Measurements from ENCODE around the gene ANO8.
A peak's percentile ranks its signal among the peaks of the same experiment; 100 is the strongest.

ANO8 gene

DNA sequence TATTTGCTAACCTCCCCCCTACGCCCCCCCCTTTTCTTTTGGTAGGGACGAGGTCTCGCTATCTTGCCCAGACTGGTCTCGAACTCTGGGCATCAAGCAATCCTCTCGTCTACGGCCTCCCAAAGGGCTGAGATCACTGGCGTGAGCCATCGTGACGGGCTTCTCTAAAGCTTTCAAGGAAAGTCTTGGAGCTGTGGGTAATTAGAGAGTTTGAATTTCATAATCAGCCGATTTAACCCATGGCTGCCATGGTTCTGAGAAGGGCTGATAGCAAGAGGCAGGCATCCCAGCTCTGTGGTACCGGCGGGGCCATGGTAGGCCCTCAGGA lies 30.8 kb downstream of the ANO8 start:
- H3K36me3 ChIP-seq (ENCODE audit: low read length) = no peaks in the 10 kb centered on the region
- H2AFZ ChIP-seq (ENCODE audit: low read depth, low read length, severe bottlenecking) = no peak overlapping the region
- H3K27me3 ChIP-seq (ENCODE audit: low read length) = no peaks in the 10 kb centered on the region
- no peaks in the 10 kb centered on the region for H3K9me3 ChIP-seq (ENCODE audit: insufficient read depth, low read length)
- no peaks in the 10 kb centered on the region for H3K9me2 ChIP-seq (replicated peaks; ENCODE audit: insufficient read depth, low read length)
- H3K4me3 ChIP-seq (ENCODE audit: insufficient read depth, low read length, poor library complexity, severe bottlenecking) = no peak overlapping the region
- peaks cover 25% of the 10 kb centered on the region for H3F3A ChIP-seq (ENCODE audit: insufficient read depth)
- H3K4me2 ChIP-seq (ENCODE audit: low read depth, low read length, poor library complexity, severe bottlenecking) = peak overlapping the region; percentile 85
- no peak overlapping the region for H3K27ac ChIP-seq (ENCODE audit: low read depth, low read length)
- no peak overlapping the region; the same call in 1 of the 2 replicates for H3K9ac ChIP-seq (ENCODE audit: low read length)
- peaks cover 8% of the 10 kb centered on the region; the same call in 1 of the 2 replicates for H3K79me2 ChIP-seq (ENCODE audit: insufficient read depth, low read length)
- H4K20me1 ChIP-seq (ENCODE audit: low read depth, low read length) = no peaks in the 10 kb centered on the region
- TF ChIP-seq, protein P1, sequence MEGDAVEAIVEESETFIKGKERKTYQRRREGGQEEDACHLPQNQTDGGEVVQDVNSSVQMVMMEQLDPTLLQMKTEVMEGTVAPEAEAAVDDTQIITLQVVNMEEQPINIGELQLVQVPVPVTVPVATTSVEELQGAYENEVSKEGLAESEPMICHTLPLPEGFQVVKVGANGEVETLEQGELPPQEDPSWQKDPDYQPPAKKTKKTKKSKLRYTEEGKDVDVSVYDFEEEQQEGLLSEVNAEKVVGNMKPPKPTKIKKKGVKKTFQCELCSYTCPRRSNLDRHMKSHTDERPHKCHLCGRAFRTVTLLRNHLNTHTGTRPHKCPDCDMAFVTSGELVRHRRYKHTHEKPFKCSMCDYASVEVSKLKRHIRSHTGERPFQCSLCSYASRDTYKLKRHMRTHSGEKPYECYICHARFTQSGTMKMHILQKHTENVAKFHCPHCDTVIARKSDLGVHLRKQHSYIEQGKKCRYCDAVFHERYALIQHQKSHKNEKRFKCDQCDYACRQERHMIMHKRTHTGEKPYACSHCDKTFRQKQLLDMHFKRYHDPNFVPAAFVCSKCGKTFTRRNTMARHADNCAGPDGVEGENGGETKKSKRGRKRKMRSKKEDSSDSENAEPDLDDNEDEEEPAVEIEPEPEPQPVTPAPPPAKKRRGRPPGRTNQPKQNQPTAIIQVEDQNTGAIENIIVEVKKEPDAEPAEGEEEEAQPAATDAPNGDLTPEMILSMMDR (IDR thresholded peaks at IDR 0.05; ENCODE audit: insufficient read depth, low read length, poor library complexity, severe bottlenecking) = no peak
- TF ChIP-seq EZH2phosphoT487 (conservative IDR thresholded peaks at IDR 0.05; ENCODE audit: low read length) = no peak

DNA sequence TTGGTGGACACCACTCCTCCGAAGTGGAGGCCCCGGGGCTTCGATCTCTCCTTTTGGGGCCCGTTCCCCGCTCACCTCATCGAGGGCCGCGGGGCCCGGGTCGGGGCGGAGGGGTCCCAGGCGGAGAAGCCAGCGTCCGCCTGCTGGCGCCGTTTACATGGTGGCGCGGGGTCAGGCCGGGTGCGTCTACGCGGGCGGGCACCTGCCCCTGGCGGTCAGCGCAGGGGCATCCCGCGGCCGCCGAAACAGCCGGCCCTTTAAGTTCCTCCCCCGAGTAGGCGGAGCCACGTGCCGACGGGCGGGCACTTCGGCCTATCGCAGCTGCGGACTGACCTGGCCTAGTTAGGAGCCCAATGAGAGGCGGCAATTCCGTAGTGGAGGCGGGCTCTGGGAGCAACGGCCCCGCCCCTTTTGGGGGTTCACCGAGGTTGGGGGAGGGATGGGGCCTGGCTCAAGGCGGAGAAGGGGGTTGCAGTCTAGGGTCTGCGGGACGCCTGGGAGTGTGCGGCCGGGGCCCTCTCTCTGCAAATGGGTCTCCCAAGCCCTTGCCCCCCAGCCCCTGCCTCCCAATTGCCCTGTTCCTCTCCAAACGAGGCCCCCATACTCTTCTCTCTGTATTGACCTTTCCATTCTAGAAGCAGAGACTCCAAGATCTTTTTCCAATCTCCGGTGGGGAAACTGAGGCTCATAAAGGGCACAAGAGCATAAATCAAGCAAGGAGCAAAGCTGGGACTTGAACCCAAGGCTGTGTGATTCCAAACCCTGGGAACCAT lies 31.3 kb downstream of the ANO8 start, which contains the start of gene ABHD8:
TSS of gene ABHD8 (minus strand) at position 259 of the 773 bp plus-strand sequence. CDS start 1,809 bp downstream, outside the sequence.
- Histone ChIP-seq H3K36me3 (ENCODE audit: low read length) (peaks cover under 1% of the 10 kb centered on the region; the same call in 1 of the 2 replicates), H3K27ac (ENCODE audit: low read depth, low read length) (peak within 1 kb of the TSS; percentile 71), H4K20me1 (ENCODE audit: low read depth, low read length) (no peaks in the 10 kb centered on the region), H3K9me2 (replicated peaks; ENCODE audit: insufficient read depth, low read length) (no peaks in the 10 kb centered on the region), H3K9ac (ENCODE audit: low read length) (peak within 1 kb of the TSS; percentile 76), H3K79me2 (ENCODE audit: insufficient read depth, low read length) (peaks cover 8% of the 10 kb centered on the region; the same call in 1 of the 2 replicates), H3K27me3 (ENCODE audit: low read length) (no peaks in the 10 kb centered on the region), H3K9me3 (ENCODE audit: insufficient read depth, low read length) (no peaks in the 10 kb centered on the region), H3K4me2 (ENCODE audit: low read depth, low read length, poor library complexity, severe bottlenecking) (peak within 1 kb of the TSS; percentile 85), H3K4me3 (ENCODE audit: insufficient read depth, low read length, poor library complexity, severe bottlenecking) (peak within 1 kb of the TSS; percentile 79), H2AFZ (ENCODE audit: low read depth, low read length, severe bottlenecking) (peak within 1 kb of the TSS; percentile 72), H3F3A (ENCODE audit: insufficient read depth) (peaks cover 25% of the 10 kb centered on the region)
- TF ChIP-seq, protein P1 (IDR thresholded peaks at IDR 0.05; ENCODE audit: insufficient read depth, low read length, poor library complexity, severe bottlenecking) = peak; percentile 17
- no peak for TF ChIP-seq EZH2phosphoT487 (conservative IDR thresholded peaks at IDR 0.05; ENCODE audit: low read length)

DNA sequence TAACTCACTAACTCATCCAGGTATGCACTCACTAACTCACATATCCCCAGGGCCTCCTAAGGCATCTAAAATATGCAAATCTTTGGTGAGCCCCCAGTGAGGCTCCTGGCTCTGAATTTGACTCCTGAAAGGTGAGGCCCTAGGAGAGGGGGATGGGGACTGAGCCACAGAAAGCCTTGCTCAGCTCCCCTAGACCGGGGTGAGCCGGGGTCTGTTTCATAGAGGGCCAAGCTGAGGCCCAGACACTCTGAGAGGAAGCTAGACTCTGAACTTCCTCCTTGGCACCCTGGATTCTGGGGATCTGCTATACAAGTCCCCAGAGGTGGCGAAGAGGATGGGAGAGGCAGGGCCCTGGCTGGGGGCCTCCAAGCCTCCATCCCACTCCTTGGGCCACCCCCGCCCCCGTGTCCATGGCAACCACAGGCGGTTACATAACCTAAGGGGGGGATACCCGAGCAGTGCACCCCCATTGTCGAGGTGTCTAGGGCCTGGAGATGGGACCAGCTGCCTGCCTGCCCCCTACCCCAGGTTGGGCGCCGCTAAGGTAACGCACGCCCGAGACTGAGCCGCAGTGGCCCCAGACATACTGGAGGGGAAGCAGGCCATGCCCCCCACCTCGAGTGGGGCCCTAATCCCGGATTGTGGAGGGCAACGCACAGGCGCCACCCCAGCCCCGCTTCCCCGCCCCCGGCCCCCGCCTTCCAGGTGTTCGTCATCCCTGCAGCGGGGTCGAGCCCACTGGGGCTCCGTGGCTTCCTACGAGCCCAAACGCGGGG lies 32.1 kb downstream of the ANO8 start:
- Histone ChIP-seq H3F3A (ENCODE audit: insufficient read depth) (peaks cover 25% of the 10 kb centered on the region), H3K9me3 (ENCODE audit: insufficient read depth, low read length) (no peaks in the 10 kb centered on the region), H3K4me2 (ENCODE audit: low read depth, low read length, poor library complexity, severe bottlenecking) (peak overlapping the region; percentile 85), H2AFZ (ENCODE audit: low read depth, low read length, severe bottlenecking) (peak overlapping the region; percentile 72), H3K9ac (ENCODE audit: low read length) (peak overlapping the region; percentile 76), H3K4me3 (ENCODE audit: insufficient read depth, low read length, poor library complexity, severe bottlenecking) (peak overlapping the region; percentile 79), H3K9me2 (replicated peaks; ENCODE audit: insufficient read depth, low read length) (no peaks in the 10 kb centered on the region), H3K27me3 (ENCODE audit: low read length) (no peaks in the 10 kb centered on the region), H3K36me3 (ENCODE audit: low read length) (peaks cover 4% of the 10 kb centered on the region; the same call in 1 of the 2 replicates), H3K27ac (ENCODE audit: low read depth, low read length) (peak overlapping the region; percentile 71), H4K20me1 (ENCODE audit: low read depth, low read length) (no peaks in the 10 kb centered on the region), H3K79me2 (ENCODE audit: insufficient read depth, low read length) (peaks cover 8% of the 10 kb centered on the region; the same call in 1 of the 2 replicates)
- no peak for TF ChIP-seq EZH2phosphoT487 (conservative IDR thresholded peaks at IDR 0.05; ENCODE audit: low read length)
- TF ChIP-seq, protein P1 (IDR thresholded peaks at IDR 0.05; ENCODE audit: insufficient read depth, low read length, poor library complexity, severe bottlenecking) = no peak

All from SU-DHL-6 (cell line).